Heart left ventricle (tissue), 16 donors: ENCODE data around the gene RAPGEF5. TPM values are rescaled to one million over a fixed set of nuclear protein-coding genes. Genes with fewer than 3 reads are reported as not detected.
A peak's percentile ranks its signal among the peaks of the same experiment; 100 is the strongest.

Source experiments
- ATAC-seq, 4 donors: fragments of 200-7000 bp; cut with Tn5 transposase; one replicate each; pipeline ENCODE4 v1.9.1; 2020 to 2022; ENCODE audit warnings: moderate library complexity in 4 of 4, mild to moderate bottlenecking in 3 of 4, moderate number of reproducible peaks in 1 of 4
- DNase-seq, 5 donors: peaks; one replicate each; pipeline ENCODE4 v3.0.0-alpha.2; 2020
- H3K27ac ChIP-seq, 12 donors: fragments of 200-600 bp; sonication (generic) in 4 of 12; one replicate each; pipeline versions ENCODE4 v1.5.0 to v1.8.0; 2016 to 2022; ENCODE audit warnings: mild to moderate bottlenecking in 2 of 12
- H3K27me3 ChIP-seq, 9 donors: fragments of 200-600 bp; sonication (generic) in 2 of 9; one replicate each; pipeline versions ENCODE4 v1.5.1 to v1.8.0; 2016 to 2022; ENCODE audit warnings: mild to moderate bottlenecking in 3 of 9
- H3K36me3 ChIP-seq, 9 donors: fragments of 200-600 bp; sonication (generic) in 2 of 9; one replicate each; pipeline versions ENCODE4 v1.5.0 to v1.8.0; 2018 to 2022; ENCODE audit warnings: mild to moderate bottlenecking in 2 of 9
- H3K4me1 ChIP-seq, 12 donors: fragments of 200-600 bp; sonication (generic) in 4 of 12; one replicate each; pipeline versions ENCODE4 v1.5.0 to v1.8.0; 2016 to 2022; ENCODE audit warnings: mild to moderate bottlenecking in 3 of 12
- H3K4me3 ChIP-seq, 12 donors: fragments of 200-600 bp; sonication (generic) in 4 of 12; one replicate each; pipeline versions ENCODE4 v1.5.0 to v1.8.0; 2017 to 2022; ENCODE audit warnings: mild to moderate bottlenecking in 9 of 12, moderate library complexity in 4 of 12
- H3K9me3 ChIP-seq, 12 donors: fragments of 200-600 bp; sonication (generic) in 4 of 12; one replicate each; pipeline versions ENCODE4 v1.5.0 to v1.8.0; 2016 to 2022; ENCODE audit warnings: mild to moderate bottlenecking in 1 of 12
- POLR2A ChIP-seq, 2 donors: fragments of 450-650 bp; IDR thresholded peaks; one replicate each; pipeline ENCODE4 v1.6.1; 2017; ENCODE audit warnings: antibody characterized with exemption in 2 of 2, mild to moderate bottlenecking in 2 of 2, moderate library complexity in 2 of 2
- WGBS, 4 donors: extraction: QIAGEN DNeasy Blood & Tissue Kit in 2 of 4; methylation state at CpG; one replicate each; pipeline versions ENCODE4 v1.1.5 to v1.1.7; 2013 to 2018; 5-methylcytosine and 5-hydroxymethylcytosine counted together
- intact Hi-C, 10 donors: fragments of 100-400 bp; cut with DNase I; formaldehyde crosslinking; loops; one replicate each; pipeline versions ENCODE4 v1.11.1 to v1.14.2; 2022
- polyA plus RNA-seq, 2 donors: library from polyadenylated mRNA; stranded (reverse); fragments of 200-250 nt; gene quantifications; one replicate each; pipeline ENCODE4 v1.2.3, GENCODE V29; 2013
- total RNA-seq, 9 donors: library from RNA; depleted of rRNA in 2 of 9; stranded (reverse); fragments of >200 nt in 2 of 9; fragmentation: NEBNext Ultra II Directional in 3 of 9; extraction: Animal tissue kit (Norgen Biotek cat#: 25700) in 3 of 9; gene quantifications; one replicate each; pipeline versions ENCODE4 v1.1.0 to v1.2.4, GENCODE V29; 2016 to 2023
- TF ChIP-seq, protein P1 (sequence below), 12 donors: fragments of 200-600 bp; sonication (generic) in 4 of 12; IDR thresholded peaks; one replicate each; pipeline versions ENCODE4 v1.5.0 to v1.8.0; 2018 to 2022; ENCODE audit warnings: antibody characterized with exemption in 12 of 12, mild to moderate bottlenecking in 5 of 12
- donor health status: ischemic (EF 13 %, LVEDD 7.1; RV severe dilation, severe dysfunction).
- donor health status: healthy with polysubstance abuse.
- donor health status: DM: no; HTN: yes; CAD: no.
- donor health status: DM: no; HTN: no; CAD: no.
- donor health status: ischemic (EF 25% LVEDD 6.9; RV normal size, moderate dysfunction).
- donor health status: ischemic (EF 25% LVEDD 5.7; RV mildly dilated, moderate dysfunction).
- donor health status: healthy.
- donor health status: DM: yes; HTN: yes; CAD: no.
- donor health status: ischemic (EF 35%, LVEDD 5.7; RV mildly dilated, moderate dysfunction).
- donor health status: nonischemic (EF 11% LVEDD 7.7; RV severe dilation, severe dysfunction).
- donor health status: DM: yes; HTN: yes; CAD: no.
- donor health status: PGD.
- donor health status: ischemic (EF 29% LVEDD 5.4; RV normal size, mild dysfunction).
- donor health status: nonischemic (EF 23%, LVEDD 6.1; RV moderate dilation, normal function).

RAPGEF5 gene
- total and polyA plus RNA-seq, 11 donors: 3.9 to 37.9 (median 15.3) TPM

- peak; percentile 61 to 78 (median 72) for ATAC-seq
- H3K27me3 ChIP-seq: no peaks in the 10 kb centered on the region
- DNase-seq: peak in 4 of 5 donors; percentile 35 to 61 (median 48)
- WGBS, 4 donors: 24 to 30% (median 28%) methylated on average over 8 of the region's 8 CpGs
- H3K4me3 ChIP-seq: no peak overlapping the region
- H3K27ac ChIP-seq: peak overlapping the region; percentile 19 to 81 (median 58)
- intact Hi-C loops: loop anchor here in 1 of 10 donors (10.0 kb wide), 1 partner anchor 233 kb away; the partner anchor contains the start of gene RAPGEF5
- peaks cover 0 to 63% (median 11%) of the 10 kb centered on the region in 9 donors for H3K36me3 ChIP-seq
- TF ChIP-seq, protein P1, sequence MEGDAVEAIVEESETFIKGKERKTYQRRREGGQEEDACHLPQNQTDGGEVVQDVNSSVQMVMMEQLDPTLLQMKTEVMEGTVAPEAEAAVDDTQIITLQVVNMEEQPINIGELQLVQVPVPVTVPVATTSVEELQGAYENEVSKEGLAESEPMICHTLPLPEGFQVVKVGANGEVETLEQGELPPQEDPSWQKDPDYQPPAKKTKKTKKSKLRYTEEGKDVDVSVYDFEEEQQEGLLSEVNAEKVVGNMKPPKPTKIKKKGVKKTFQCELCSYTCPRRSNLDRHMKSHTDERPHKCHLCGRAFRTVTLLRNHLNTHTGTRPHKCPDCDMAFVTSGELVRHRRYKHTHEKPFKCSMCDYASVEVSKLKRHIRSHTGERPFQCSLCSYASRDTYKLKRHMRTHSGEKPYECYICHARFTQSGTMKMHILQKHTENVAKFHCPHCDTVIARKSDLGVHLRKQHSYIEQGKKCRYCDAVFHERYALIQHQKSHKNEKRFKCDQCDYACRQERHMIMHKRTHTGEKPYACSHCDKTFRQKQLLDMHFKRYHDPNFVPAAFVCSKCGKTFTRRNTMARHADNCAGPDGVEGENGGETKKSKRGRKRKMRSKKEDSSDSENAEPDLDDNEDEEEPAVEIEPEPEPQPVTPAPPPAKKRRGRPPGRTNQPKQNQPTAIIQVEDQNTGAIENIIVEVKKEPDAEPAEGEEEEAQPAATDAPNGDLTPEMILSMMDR (IDR thresholded peaks at IDR 0.05): no peak
- TF ChIP-seq POLR2A (IDR thresholded peaks at IDR 0.05): no peak
- H3K9me3 ChIP-seq: no peaks in the 10 kb centered on the region
- peaks cover 0 to 35% (median 19%) of the 10 kb centered on the region in 12 donors for H3K4me1 ChIP-seq
Observed at GRCh38 chr7:22121702-22122474, 235.1 kb downstream of the RAPGEF5 start.

DNA sequence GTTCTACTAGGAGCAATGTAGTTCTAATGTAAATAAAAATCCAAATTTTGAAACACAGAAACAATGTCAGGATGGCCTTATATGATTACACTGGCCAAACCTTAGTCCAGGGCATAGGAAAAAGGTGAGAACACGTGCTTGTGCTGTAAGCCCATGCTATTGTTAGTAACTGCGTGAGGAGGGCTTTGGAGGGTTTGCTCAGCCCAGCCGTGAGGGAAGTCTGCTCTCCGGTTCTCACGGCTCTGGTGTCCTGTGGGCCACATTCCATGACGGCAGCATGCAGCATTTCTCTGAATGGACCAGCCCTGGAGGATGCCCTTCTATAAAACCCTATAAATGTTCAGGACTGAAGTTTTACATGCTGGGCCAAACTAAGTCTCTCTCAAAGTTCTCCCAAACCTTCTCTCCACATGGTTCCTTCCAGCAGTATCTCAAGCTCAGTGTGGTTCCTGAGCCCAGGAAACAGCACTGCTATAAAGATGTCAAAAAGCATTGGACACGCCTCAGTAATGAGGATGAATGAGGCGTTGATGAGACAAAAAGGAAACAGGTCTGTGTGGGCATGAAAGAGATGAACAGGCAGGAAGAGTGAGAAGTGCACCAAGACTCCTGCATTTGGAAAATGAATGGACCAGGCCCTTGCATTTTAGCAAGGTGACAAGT lies 236.4 kb downstream of the RAPGEF5 start:
- Histone ChIP-seq H3K4me1 (peaks cover 0 to 33% (median 19%) of the 10 kb centered on the region in 12 donors), H3K36me3 (peaks cover 0 to 63% (median 11%) of the 10 kb centered on the region in 9 donors), H3K4me3 (no peak overlapping the region), H3K27me3 (no peaks in the 10 kb centered on the region), H3K9me3 (no peaks in the 10 kb centered on the region), H3K27ac (no peak overlapping the region)
- no peak for DNase-seq
- TF ChIP-seq, protein P1 (IDR thresholded peaks at IDR 0.05): no peak
- TF ChIP-seq POLR2A (IDR thresholded peaks at IDR 0.05): no peak
- intact Hi-C loops: loop anchor here in 1 of 10 donors (10.0 kb wide), 1 partner anchor 234 kb away; the partner anchor contains the start of gene RAPGEF5
- no peak for ATAC-seq
- WGBS, 4 donors: 63 to 79% (median 67%) methylated on average over 8 of the region's 8 CpGs

DNA sequence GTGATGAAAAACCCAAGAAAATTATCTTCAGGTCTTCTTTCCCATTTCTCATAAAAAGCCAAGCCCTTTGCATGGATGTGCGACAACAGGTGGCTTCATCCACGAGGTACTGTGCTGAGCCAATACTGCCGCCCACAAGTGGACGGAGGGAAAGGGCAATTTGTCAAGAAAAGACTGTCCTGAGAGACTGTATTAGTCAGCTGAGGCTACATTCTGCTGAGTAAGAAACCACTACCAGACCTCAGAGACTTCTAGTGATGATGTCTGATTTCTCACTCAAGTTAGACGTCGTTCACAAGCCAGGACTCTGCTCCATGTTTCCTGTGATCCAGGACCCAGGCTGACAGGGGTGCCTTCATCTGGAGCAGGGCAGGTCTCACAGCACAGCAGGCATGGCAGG lies 239.7 kb downstream of the RAPGEF5 start:
- Histone ChIP-seq H3K4me3 (no peak overlapping the region), H3K27ac (no peak overlapping the region), H3K4me1 (peaks cover 0 to 16% (median 7%) of the 10 kb centered on the region in 12 donors), H3K27me3 (no peaks in the 10 kb centered on the region), H3K9me3 (no peaks in the 10 kb centered on the region), H3K36me3 (peaks cover 0 to 40% (median 11%) of the 10 kb centered on the region in 9 donors)
- DNase-seq: no peak
- TF ChIP-seq POLR2A (IDR thresholded peaks at IDR 0.05): no peak
- no peak for ATAC-seq
- intact Hi-C loops: loop anchor here in 5 of 10 donors (10.0 kb wide), 2 partner anchors 138 to 608 kb away; partner anchors contain the start of gene IL6 (in 1 of the 5)
- WGBS, 4 donors: 82 to 86% (median 86%) methylated on average over 6 of the region's 6 CpGs

- H3K4me3 ChIP-seq: no peak overlapping the region
- no peak for DNase-seq
- TF ChIP-seq, protein P1 (IDR thresholded peaks at IDR 0.05): no peak
- no peak for TF ChIP-seq POLR2A (IDR thresholded peaks at IDR 0.05)
- H3K4me1 ChIP-seq: peaks cover 0 to 13% (median under 1%) of the 10 kb centered on the region in 12 donors
- WGBS, 4 donors: 90 to 95% (median 94%) methylated on average over 7 of the region's 7 CpGs
- no peak for ATAC-seq
- H3K9me3 ChIP-seq: no peaks in the 10 kb centered on the region
- intact Hi-C loops: loop anchor here in 5 of 10 donors (10.0 kb wide), 2 partner anchors 138 to 608 kb away; partner anchors contain the start of gene IL6 (in 1 of the 5)
- no peaks in the 10 kb centered on the region for H3K27me3 ChIP-seq
- peaks cover 0 to 37% (median 9%) of the 10 kb centered on the region in 9 donors for H3K36me3 ChIP-seq
- H3K27ac ChIP-seq: peak overlapping the region in 5 of 12 donors; percentile 30 to 67 (median 58)
Observed at GRCh38 chr7:22116451-22117030, 240.4 kb downstream of the RAPGEF5 start.
